Dendritic cell treated with granulocyte-macrophage colony-stimulating factor and Interleukin-4, amounts not matched to agents 40 ng/mL and 50 ng/mL, for 4 days (primary cell): ENCODE measurements around the gene PRKCH.

Experiments
- H3K27ac Mint-ChIP-seq: one replicate; pipeline ENCODE4 v1.8.0; 2022; ENCODE audit warnings: mild to moderate bottlenecking, mixed read lengths
- H3K27me3 Mint-ChIP-seq: one replicate; pipeline ENCODE4 v1.8.0; 2022; ENCODE audit warnings: mild to moderate bottlenecking, mixed read lengths
- H3K36me3 Mint-ChIP-seq: one replicate; pipeline ENCODE4 v1.8.0; 2022; ENCODE audit warnings: low read depth, mixed read lengths
- H3K4me1 Mint-ChIP-seq: one replicate; pipeline ENCODE4 v1.8.0; 2022; ENCODE audit warnings: low read depth, mixed read lengths
- H3K4me3 Mint-ChIP-seq: one replicate; pipeline ENCODE4 v1.8.0; 2022; ENCODE audit warnings: mild to moderate bottlenecking, moderate library complexity, mixed read lengths
- H3K9me3 Mint-ChIP-seq: one replicate; pipeline ENCODE4 v1.8.0; 2022; ENCODE audit warnings: mixed read lengths
- intact Hi-C: fragments of 100-400 bp; cut with micrococcal nuclease; formaldehyde crosslinking; loops from one replicate; pipeline ENCODE4 v1.15.0; 2022

PRKCH gene

GRCh38 chr14:61451891-61452400 lies 130.6 kb downstream of the PRKCH start:
- Mint-ChIP-seq H3K4me3 (no peak overlapping the region), H3K36me3 (no peaks in the 10 kb centered on the region), H3K4me1 (no peaks in the 10 kb centered on the region), H3K27me3 (no peaks in the 10 kb centered on the region), H3K9me3 (no peaks in the 10 kb centered on the region), H3K27ac (no peak overlapping the region)
- intact Hi-C loops = no loop called here

GRCh38 chr14:61452452-61452851 lies 131.1 kb downstream of the PRKCH start:
- H3K27ac Mint-ChIP-seq = no peak overlapping the region
- no peaks in the 10 kb centered on the region for H3K36me3 Mint-ChIP-seq
- H3K27me3 Mint-ChIP-seq = no peaks in the 10 kb centered on the region
- no peaks in the 10 kb centered on the region for H3K9me3 Mint-ChIP-seq
- H3K4me3 Mint-ChIP-seq = no peak overlapping the region
- H3K4me1 Mint-ChIP-seq = no peaks in the 10 kb centered on the region
- intact Hi-C loops = no loop called here

GRCh38 chr14:61453103-61453767 lies 131.9 kb downstream of the PRKCH start:
- Mint-ChIP-seq H3K36me3 (no peaks in the 10 kb centered on the region), H3K9me3 (no peaks in the 10 kb centered on the region), H3K4me3 (no peak overlapping the region), H3K4me1 (no peaks in the 10 kb centered on the region), H3K27ac (no peak overlapping the region), H3K27me3 (no peaks in the 10 kb centered on the region)
- intact Hi-C loops = no loop called here

- H3K4me3 Mint-ChIP-seq = no peak overlapping the region
- no peaks in the 10 kb centered on the region for H3K9me3 Mint-ChIP-seq
- H3K4me1 Mint-ChIP-seq = no peaks in the 10 kb centered on the region
- H3K36me3 Mint-ChIP-seq = no peaks in the 10 kb centered on the region
- no peaks in the 10 kb centered on the region for H3K27me3 Mint-ChIP-seq
- intact Hi-C loops = no loop called here
- no peak overlapping the region for H3K27ac Mint-ChIP-seq
Measured at GRCh38 chr14:61454545-61454944, 133.2 kb downstream of the PRKCH start.

GRCh38 chr14:61455351-61455750 lies 134.0 kb downstream of the PRKCH start:
- Mint-ChIP-seq H3K27me3 (no peaks in the 10 kb centered on the region), H3K4me3 (no peak overlapping the region), H3K36me3 (no peaks in the 10 kb centered on the region), H3K27ac (no peak overlapping the region), H3K9me3 (peaks cover 6% of the 10 kb centered on the region), H3K4me1 (no peaks in the 10 kb centered on the region)
- intact Hi-C loops = no loop called here

- Mint-ChIP-seq H3K36me3 (no peaks in the 10 kb centered on the region), H3K4me3 (no peak overlapping the region), H3K27ac (no peak overlapping the region), H3K27me3 (no peaks in the 10 kb centered on the region), H3K9me3 (peaks cover 8% of the 10 kb centered on the region), H3K4me1 (no peaks in the 10 kb centered on the region)
- intact Hi-C loops = loop anchor here (1.0 kb wide), 2 partner anchors 159 to 381 kb away; no protein-coding TSS in a partner anchor
Measured at GRCh38 chr14:61456720-61457119, 135.3 kb downstream of the PRKCH start.

- H3K27me3 Mint-ChIP-seq = no peaks in the 10 kb centered on the region
- no peak overlapping the region for H3K27ac Mint-ChIP-seq
- H3K4me3 Mint-ChIP-seq = no peak overlapping the region
- H3K4me1 Mint-ChIP-seq = no peaks in the 10 kb centered on the region
- intact Hi-C loops = no loop called here
- H3K9me3 Mint-ChIP-seq = peaks cover 8% of the 10 kb centered on the region
- no peaks in the 10 kb centered on the region for H3K36me3 Mint-ChIP-seq
Measured at GRCh38 chr14:61458766-61459165, 137.4 kb downstream of the PRKCH start.

GRCh38 chr14:61459229-61459628 lies 137.8 kb downstream of the PRKCH start:
- Mint-ChIP-seq H3K4me1 (no peaks in the 10 kb centered on the region), H3K36me3 (no peaks in the 10 kb centered on the region), H3K27me3 (no peaks in the 10 kb centered on the region), H3K27ac (no peak overlapping the region), H3K4me3 (no peak overlapping the region), H3K9me3 (peaks cover 8% of the 10 kb centered on the region)
- intact Hi-C loops = no loop called here

- intact Hi-C loops = loop anchor here (5.0 kb wide), 1 partner anchor 272 kb away; no protein-coding TSS in a partner anchor
- Mint-ChIP-seq H3K4me1 (no peaks in the 10 kb centered on the region), H3K36me3 (no peaks in the 10 kb centered on the region), H3K27ac (no peak overlapping the region), H3K9me3 (peaks cover 8% of the 10 kb centered on the region), H3K27me3 (no peaks in the 10 kb centered on the region), H3K4me3 (no peak overlapping the region)
Measured at GRCh38 chr14:61460063-61460462, 138.7 kb downstream of the PRKCH start.

- Mint-ChIP-seq H3K27me3 (no peaks in the 10 kb centered on the region), H3K4me3 (no peak overlapping the region), H3K36me3 (no peaks in the 10 kb centered on the region), H3K4me1 (no peaks in the 10 kb centered on the region), H3K27ac (no peak overlapping the region), H3K9me3 (peaks cover 8% of the 10 kb centered on the region)
- intact Hi-C loops = loop anchor here (1.0 to 5.0 kb wide), 2 partner anchors 271 to 376 kb away; no protein-coding TSS in a partner anchor
Measured at GRCh38 chr14:61460718-61461611, 139.6 kb downstream of the PRKCH start.

GRCh38 chr14:61461808-61462275 lies 140.5 kb downstream of the PRKCH start:
- Mint-ChIP-seq H3K36me3 (no peaks in the 10 kb centered on the region), H3K27ac (no peak overlapping the region), H3K9me3 (peaks cover 8% of the 10 kb centered on the region), H3K27me3 (no peaks in the 10 kb centered on the region), H3K4me3 (no peak overlapping the region), H3K4me1 (peaks cover under 1% of the 10 kb centered on the region)
- intact Hi-C loops = loop anchor here (1.0 to 5.0 kb wide), 2 partner anchors 270 to 375 kb away; no protein-coding TSS in a partner anchor

- peaks cover 9% of the 10 kb centered on the region for H3K4me1 Mint-ChIP-seq
- H3K27me3 Mint-ChIP-seq = no peaks in the 10 kb centered on the region
- no peak overlapping the region for H3K27ac Mint-ChIP-seq
- no peak overlapping the region for H3K4me3 Mint-ChIP-seq
- intact Hi-C loops = loop anchor here (5.0 kb wide), 1 partner anchor 270 kb away; no protein-coding TSS in a partner anchor
- no peaks in the 10 kb centered on the region for H3K36me3 Mint-ChIP-seq
- peaks cover 8% of the 10 kb centered on the region for H3K9me3 Mint-ChIP-seq
Measured at GRCh38 chr14:61462566-61463193, 141.3 kb downstream of the PRKCH start.

- H3K4me1 Mint-ChIP-seq = peaks cover 10% of the 10 kb centered on the region
- peaks cover 8% of the 10 kb centered on the region for H3K9me3 Mint-ChIP-seq
- no peaks in the 10 kb centered on the region for H3K27me3 Mint-ChIP-seq
- intact Hi-C loops = loop anchor here (5.0 kb wide), 1 partner anchor 269 kb away; no protein-coding TSS in a partner anchor
- H3K27ac Mint-ChIP-seq = no peak overlapping the region
- no peak overlapping the region for H3K4me3 Mint-ChIP-seq
- no peaks in the 10 kb centered on the region for H3K36me3 Mint-ChIP-seq
Measured at GRCh38 chr14:61463664-61464285, 142.4 kb downstream of the PRKCH start.
